Measurements from ENCODE around the gene GPT2.

GRCh38 chr16:46850619-46851555 is 33.3 kb upstream of the GPT2 start:
- no peak for TF ChIP-seq CTCF (IDR thresholded peaks at IDR 0.05)
- TF ChIP-seq POLR2A (IDR thresholded peaks at IDR 0.05) = no peak

Data from right lobe of liver (tissue), 4 donors.